ENCODE measurements around the gene NUF2.

DNA sequence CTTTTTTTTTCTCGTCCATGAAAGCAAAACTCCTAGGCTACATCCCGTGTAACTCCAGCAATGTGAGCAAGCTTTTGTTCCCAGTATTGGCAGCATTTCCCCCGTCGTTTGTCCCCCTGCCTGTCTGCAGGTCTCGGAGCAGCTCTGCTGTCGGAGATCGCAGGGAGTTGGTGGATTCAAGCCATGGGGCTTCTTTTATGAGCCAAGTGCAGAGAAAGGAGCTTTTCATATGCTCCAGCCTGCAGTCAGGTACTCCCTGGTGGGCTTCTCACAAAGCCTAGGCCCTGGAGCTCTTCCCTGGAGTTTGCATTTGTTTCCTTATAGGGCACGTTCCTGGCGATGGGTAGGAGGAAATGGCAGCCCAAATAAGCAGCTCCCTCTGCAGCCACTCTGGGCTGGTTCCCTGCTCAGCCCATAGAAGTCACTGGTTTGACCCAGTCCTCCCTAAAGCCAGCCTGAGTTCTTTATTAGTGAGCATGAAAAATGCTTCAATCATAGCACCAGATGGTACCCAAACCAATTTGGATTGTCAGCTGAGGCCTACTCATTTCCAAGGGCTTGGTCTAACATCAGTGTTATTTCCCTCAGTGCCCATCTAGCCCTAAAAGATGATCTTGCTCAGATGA, 78.3 kb downstream of the NUF2 start:
- TF ChIP-seq CTCF (IDR thresholded peaks at IDR 0.05 in 8 of 11, conservative IDR thresholded peaks at IDR 0.05 in 3 of 11) (no peak), POLR2A (IDR thresholded peaks at IDR 0.05) (no peak), POLR2AphosphoS5 (IDR thresholded peaks at IDR 0.05) (no peak)
